WTC11 (cell line): Measurements from ENCODE around the gene IRAK4. TPM values are rescaled to one million over a fixed set of nuclear protein-coding genes. Genes with fewer than 3 reads are reported as not detected.

Experiments
- ATAC-seq: fragments of 200-7000 bp; cut with Tn5 transposase; 2 replicates; pipeline ENCODE4 v1.10.0; 2021; ENCODE audit warnings: mild to moderate bottlenecking, moderate library complexity
- Bru-seq: library from RNA; stranded (reverse); fragments of 400-500 nt; gene quantifications from one replicate; lab custom pipeline; 2021; lab: Mats Ljungman, UMichigan
- CTCF ChIA-PET: fragments of 300-600 bp; sonication (Branson Sonifier 250); formaldehyde crosslinking; loops from one replicate; lab custom pipeline; 2021; ENCODE audit warnings: antibody characterized with exemption; lab: Charles Lee
- POLR2A ChIA-PET: fragments of 350-600 bp; sonication (Branson Sonifier 250); formaldehyde crosslinking; loops from one replicate; lab custom pipeline; 2021; ENCODE audit warnings: antibody characterized with exemption; lab: Charles Lee
- DNase-seq: peaks from one replicate; pipeline ENCODE4 v3.0.0; 2021; ENCODE audit warnings: low spot score
- H3K27ac Mint-ChIP-seq: 2 replicates; pipeline ENCODE4 v1.8.0; 2021; ENCODE audit warnings: mixed read lengths
- H3K27me3 Mint-ChIP-seq: 2 replicates; pipeline ENCODE4 v1.8.0; 2021; ENCODE audit warnings: low read depth, mild to moderate bottlenecking, moderate library complexity, mixed read lengths
- H3K36me3 Mint-ChIP-seq: 2 replicates; pipeline ENCODE4 v1.8.0; 2021; ENCODE audit warnings: mixed read lengths
- H3K4me1 Mint-ChIP-seq: 2 replicates; pipeline ENCODE4 v1.8.0; 2022; ENCODE audit warnings: mixed read lengths
- H3K4me3 Mint-ChIP-seq: 2 replicates; pipeline ENCODE4 v1.8.0; 2021; ENCODE audit warnings: mild to moderate bottlenecking, moderate library complexity, mixed read lengths
- H3K9me3 Mint-ChIP-seq: 2 replicates; pipeline ENCODE4 v1.8.0; 2021; ENCODE audit warnings: mixed read lengths
- ATF1 ChIP-seq: sonication (generic); formaldehyde crosslinking; IDR thresholded peaks from 2 replicates; pipeline ENCODE4 v1.8.1; 2023; ENCODE audit warnings: mild to moderate bottlenecking, moderate library complexity, missing genetic modification reagents
- CREB1 ChIP-seq: sonication (generic); formaldehyde crosslinking; IDR thresholded peaks from 2 replicates; pipeline ENCODE4 v1.8.0; 2023; ENCODE audit warnings: mild to moderate bottlenecking, missing genetic modification reagents
- CREM ChIP-seq: sonication (generic); formaldehyde crosslinking; IDR thresholded peaks from 2 replicates; pipeline ENCODE4 v1.8.1; 2022; ENCODE audit warnings: mild to moderate bottlenecking, missing genetic modification reagents, moderate library complexity
- ELF4 ChIP-seq: sonication (generic); formaldehyde crosslinking; IDR thresholded peaks from 2 replicates; pipeline ENCODE4 v1.8.1; 2022; ENCODE audit warnings: low read depth, mild to moderate bottlenecking, moderate library complexity, missing genetic modification reagents
- EMX1 ChIP-seq: fragments of 250-450 bp; sonication (Bioruptor Pico); IDR thresholded peaks from 2 replicates; pipeline ENCODE4 v1.8.0; 2021; ENCODE audit warnings: mild to moderate bottlenecking
- ETV6 ChIP-seq: sonication (generic); formaldehyde crosslinking; IDR thresholded peaks from 2 replicates; pipeline ENCODE4 v1.8.1; 2022; ENCODE audit warnings: mild to moderate bottlenecking, missing genetic modification reagents
- FOXK1 ChIP-seq: sonication (generic); formaldehyde crosslinking; IDR thresholded peaks from 2 replicates; pipeline ENCODE4 v1.8.0; 2022; ENCODE audit warnings: mild to moderate bottlenecking, moderate library complexity, missing genetic modification reagents
- GRHL2 ChIP-seq: fragments of 250-450 bp; sonication (Bioruptor Pico); IDR thresholded peaks from 2 replicates; pipeline ENCODE4 v1.8.0; 2022; ENCODE audit warnings: mild to moderate bottlenecking, moderate library complexity; ENCODE audit not compliant: insufficient replicate concordance, severe bottlenecking
- NFE2L1 ChIP-seq: sonication (generic); formaldehyde crosslinking; IDR thresholded peaks from 2 replicates; pipeline ENCODE4 v1.8.1; 2023; ENCODE audit warnings: missing genetic modification reagents
- OVOL2 ChIP-seq: fragments of 250-450 bp; sonication (Bioruptor Pico); IDR thresholded peaks from 2 replicates; pipeline ENCODE4 v1.9.0; 2021; ENCODE audit warnings: mild to moderate bottlenecking, borderline replicate concordance
- RORB ChIP-seq: fragments of 250-450 bp; sonication (Bioruptor Pico); IDR thresholded peaks from 2 replicates; pipeline ENCODE4 v1.9.0; 2021; ENCODE audit warnings: mild to moderate bottlenecking
- SMAD3 ChIP-seq: sonication (generic); formaldehyde crosslinking; IDR thresholded peaks from 2 replicates; pipeline ENCODE4 v1.8.0; 2022; ENCODE audit warnings: missing genetic modification reagents, mild to moderate bottlenecking, borderline replicate concordance
- TEAD1 ChIP-seq: sonication (generic); formaldehyde crosslinking; IDR thresholded peaks from 2 replicates; pipeline ENCODE4 v1.8.0; 2022; ENCODE audit warnings: mild to moderate bottlenecking, missing genetic modification reagents
- TEAD4 ChIP-seq: sonication (generic); formaldehyde crosslinking; IDR thresholded peaks from 2 replicates; pipeline ENCODE4 v1.8.0; 2022; ENCODE audit warnings: mild to moderate bottlenecking, missing genetic modification reagents
- ZBTB21 ChIP-seq: sonication (generic); formaldehyde crosslinking; IDR thresholded peaks from 2 replicates; pipeline ENCODE4 v1.8.1; 2023; ENCODE audit warnings: mild to moderate bottlenecking, missing genetic modification reagents, borderline replicate concordance
- ZNF121 ChIP-seq: sonication (generic); formaldehyde crosslinking; IDR thresholded peaks from 2 replicates; pipeline ENCODE4 v1.8.0; 2023; ENCODE audit warnings: missing genetic modification reagents
- ZNF219 ChIP-seq: sonication (generic); formaldehyde crosslinking; IDR thresholded peaks from 2 replicates; pipeline ENCODE4 v1.8.0; 2023; ENCODE audit warnings: missing genetic modification reagents, mild to moderate bottlenecking, borderline replicate concordance
- ZNF396 ChIP-seq: fragments of 250-450 bp; sonication (Bioruptor Pico); IDR thresholded peaks from 2 replicates; pipeline ENCODE4 v1.8.0; 2021; ENCODE audit warnings: mild to moderate bottlenecking, moderate library complexity, borderline replicate concordance
- ZNF423 ChIP-seq: fragments of 250-450 bp; sonication (Bioruptor Pico); IDR thresholded peaks from 2 replicates; pipeline ENCODE4 v2.1.2; 2022; ENCODE audit warnings: mild to moderate bottlenecking, moderate library complexity
- long read RNA-seq, 3 experiments: library from RNA in 1 of 3; library from capped mRNA in 1 of 3; library from polyadenylated mRNA in 1 of 3; unstranded in 2 of 3; stranded (forward) in 1 of 3; transcript quantifications; one replicate each; pipeline ENCODE4 v2.0.0, GENCODE V29; 2021
- total RNA-seq: library from RNA; stranded (reverse); gene quantifications from 3 replicates; pipeline ENCODE4 v1.2.3, GENCODE V29; 2021
- TF ChIP-seq, protein P1 (sequence below): fragments of 250-450 bp; sonication (Bioruptor Pico); IDR thresholded peaks from 2 replicates; pipeline ENCODE4 v1.9.0; 2021; ENCODE audit warnings: mild to moderate bottlenecking
- TF ChIP-seq, protein P2 (sequence below): fragments of 250-450 bp; sonication (Bioruptor Pico); IDR thresholded peaks from 2 replicates; pipeline ENCODE4 v1.9.0; 2021; ENCODE audit warnings: moderate library complexity, mild to moderate bottlenecking, inconsistent platforms, borderline replicate concordance
- TF ChIP-seq, protein P3 (sequence below): sonication (generic); formaldehyde crosslinking; IDR thresholded peaks from 2 replicates; pipeline ENCODE4 v1.8.0; 2022; ENCODE audit warnings: mild to moderate bottlenecking, missing genetic modification reagents
- TF ChIP-seq, protein P4 (sequence below): fragments of 250-450 bp; sonication (Bioruptor Pico); IDR thresholded peaks from 2 replicates; pipeline ENCODE4 v1.8.0; 2021; ENCODE audit warnings: mild to moderate bottlenecking
- TF ChIP-seq, protein P5 (sequence below): fragments of 250-450 bp; sonication (Bioruptor Pico); IDR thresholded peaks from 2 replicates; pipeline ENCODE4 v1.9.0; 2021; ENCODE audit warnings: mild to moderate bottlenecking
- TF ChIP-seq, protein P6 (sequence below): sonication (generic); formaldehyde crosslinking; IDR thresholded peaks from 2 replicates; pipeline ENCODE4 v1.8.0; 2022; ENCODE audit warnings: mild to moderate bottlenecking, missing genetic modification reagents
- TF ChIP-seq, protein P7 (sequence below): fragments of 200-600 bp; IDR thresholded peaks from 2 replicates; pipeline ENCODE4 v1.8.0; 2022; ENCODE audit warnings: antibody characterized with exemption
- TF ChIP-seq, protein P8 (sequence below): sonication (generic); formaldehyde crosslinking; IDR thresholded peaks from 2 replicates; pipeline ENCODE4 v1.8.1; 2022; ENCODE audit warnings: mild to moderate bottlenecking, missing genetic modification reagents, moderate library complexity, borderline replicate concordance

The IRAK4 gene
- total RNA-seq: 5.7 to 6.5 TPM (median 6.1 TPM) in 3 replicates
- Bru-seq, nascent RNA: percentile 66 among the genes with signal in this experiment
- long read RNA-seq, experiment 1, full-length matches to known transcripts: 5 of 12 reads
- long read RNA-seq, experiment 1, partial matches to known transcripts: 4 of 12 reads
- long read RNA-seq, experiment 1, other reads (novel, unspliced or antisense): 3 of 12 reads
- long read RNA-seq, experiment 2, partial matches to known transcripts: 0 of 6 reads
- long read RNA-seq, experiment 2, other reads (novel, unspliced or antisense): 6 of 6 reads
- long read RNA-seq, experiment 3, full-length matches to known transcripts: 1 of 3 reads
- long read RNA-seq, experiment 3, partial matches to known transcripts: 0 of 3 reads
- long read RNA-seq, experiment 3, other reads (novel, unspliced or antisense): 2 of 3 reads

DNA sequence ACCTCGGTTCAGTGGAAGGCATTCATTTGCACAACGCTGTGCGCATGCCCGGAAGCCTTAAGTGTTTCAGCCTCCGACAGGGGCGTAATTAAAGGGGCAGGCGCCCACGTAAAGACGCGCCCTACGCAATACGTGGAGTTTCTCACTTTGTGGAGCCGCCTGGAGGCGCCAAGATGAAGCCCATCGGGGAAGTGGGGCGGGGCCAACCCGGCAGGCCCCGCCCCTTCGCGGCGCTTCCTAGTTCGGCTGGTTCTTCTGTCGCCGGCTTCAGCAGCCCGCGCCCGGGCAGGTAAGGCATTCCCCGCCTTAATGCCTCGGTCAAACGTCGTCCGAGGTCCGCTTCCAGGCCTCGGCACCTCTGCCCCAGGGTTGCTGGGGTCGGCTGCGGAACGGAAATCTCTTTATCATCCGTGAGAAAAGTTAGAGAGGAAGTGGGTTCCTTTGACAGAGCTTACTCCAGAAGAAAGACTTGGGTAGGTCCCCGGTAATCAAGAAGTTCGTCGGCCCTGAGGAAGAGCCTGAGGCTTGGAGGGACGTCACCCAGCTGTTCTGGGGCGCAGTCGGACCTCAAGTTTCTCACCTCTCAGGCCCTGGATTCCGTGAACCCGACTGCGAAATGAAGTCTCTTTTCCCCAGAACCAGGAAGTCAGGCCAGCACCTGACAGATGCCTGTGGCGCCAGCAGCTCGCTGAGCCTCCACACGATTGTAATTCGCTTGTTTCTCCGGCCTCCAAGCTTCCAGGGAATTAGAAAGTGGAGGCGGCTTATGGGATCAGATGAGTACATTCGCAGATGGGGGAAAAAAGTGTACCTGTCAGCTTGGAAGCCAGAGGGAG lies at the start of gene IRAK4, which contains the start of gene PUS7L:
Gene IRAK4, plus strand, starts transcription at position 224 of the 836 bp plus-strand sequence. CDS start 9,161 bp downstream, outside the sequence.
Gene PUS7L, minus strand, starts transcription at position 63 of the 836 bp plus-strand sequence. CDS start 3,545 bp downstream, outside the sequence.
- peaks cover 42% of the 10 kb centered on the region for H3K4me1 Mint-ChIP-seq
- no peaks in the 10 kb centered on the region for H3K27me3 Mint-ChIP-seq
- H3K36me3 Mint-ChIP-seq: peaks cover 12% of the 10 kb centered on the region
- no peaks in the 10 kb centered on the region for H3K9me3 Mint-ChIP-seq
- CTCF ChIA-PET: interaction anchor here (0.8 to 2.6 kb wide), 6 partner anchors 18 to 123 kb away, joined by 3 to 13 read pairs (median 4); partner anchors contain the start of gene TWF1
- H3K4me3 Mint-ChIP-seq: peak within 1 kb of the TSS; percentile 87
- POLR2A ChIA-PET: interaction anchor here (1.1 to 2.2 kb wide), 2 partner anchors 47 to 207 kb away, joined by 4 to 9 read pairs; partner anchors contain the start of genes ADAMTS20 and TWF1
- DNase-seq (peak; percentile 92), ATAC-seq (peak; percentile 92)
- H3K27ac Mint-ChIP-seq: peak within 1 kb of the TSS; percentile 95
- TF ChIP-seq ZNF423 (CRISPR knock-in tag) (no peak), TEAD4 (CRISPR knock-in tag) (no peak), ELF4 (CRISPR knock-in tag) (no peak), ETV6 (CRISPR knock-in tag) (no peak), OVOL2 (CRISPR knock-in tag) (no peak), ZNF396 (CRISPR knock-in tag) (no peak), ATF1 (CRISPR knock-in tag) (no peak), TEAD1 (CRISPR knock-in tag) (no peak), EMX1 (no peak), CREB1 (no peak), ZNF219 (CRISPR knock-in tag) (no peak), NFE2L1 (CRISPR knock-in tag) (no peak; the same call in 1 of the 2 replicates), CREM (CRISPR knock-in tag) (peak; percentile 75; the same call in 1 of the 2 replicates), ZBTB21 (CRISPR knock-in tag) (no peak), FOXK1 (CRISPR knock-in tag) (no peak), RORB (CRISPR knock-in tag) (no peak), GRHL2 (CRISPR knock-in tag) (no peak), ZNF121 (no peak), SMAD3 (CRISPR knock-in tag) (no peak)
- TF ChIP-seq, protein P1, sequence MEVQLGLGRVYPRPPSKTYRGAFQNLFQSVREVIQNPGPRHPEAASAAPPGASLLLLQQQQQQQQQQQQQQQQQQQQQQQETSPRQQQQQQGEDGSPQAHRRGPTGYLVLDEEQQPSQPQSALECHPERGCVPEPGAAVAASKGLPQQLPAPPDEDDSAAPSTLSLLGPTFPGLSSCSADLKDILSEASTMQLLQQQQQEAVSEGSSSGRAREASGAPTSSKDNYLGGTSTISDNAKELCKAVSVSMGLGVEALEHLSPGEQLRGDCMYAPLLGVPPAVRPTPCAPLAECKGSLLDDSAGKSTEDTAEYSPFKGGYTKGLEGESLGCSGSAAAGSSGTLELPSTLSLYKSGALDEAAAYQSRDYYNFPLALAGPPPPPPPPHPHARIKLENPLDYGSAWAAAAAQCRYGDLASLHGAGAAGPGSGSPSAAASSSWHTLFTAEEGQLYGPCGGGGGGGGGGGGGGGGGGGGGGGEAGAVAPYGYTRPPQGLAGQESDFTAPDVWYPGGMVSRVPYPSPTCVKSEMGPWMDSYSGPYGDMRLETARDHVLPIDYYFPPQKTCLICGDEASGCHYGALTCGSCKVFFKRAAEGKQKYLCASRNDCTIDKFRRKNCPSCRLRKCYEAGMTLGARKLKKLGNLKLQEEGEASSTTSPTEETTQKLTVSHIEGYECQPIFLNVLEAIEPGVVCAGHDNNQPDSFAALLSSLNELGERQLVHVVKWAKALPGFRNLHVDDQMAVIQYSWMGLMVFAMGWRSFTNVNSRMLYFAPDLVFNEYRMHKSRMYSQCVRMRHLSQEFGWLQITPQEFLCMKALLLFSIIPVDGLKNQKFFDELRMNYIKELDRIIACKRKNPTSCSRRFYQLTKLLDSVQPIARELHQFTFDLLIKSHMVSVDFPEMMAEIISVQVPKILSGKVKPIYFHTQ (CRISPR knock-in tag): no peak
- TF ChIP-seq, protein P2, sequence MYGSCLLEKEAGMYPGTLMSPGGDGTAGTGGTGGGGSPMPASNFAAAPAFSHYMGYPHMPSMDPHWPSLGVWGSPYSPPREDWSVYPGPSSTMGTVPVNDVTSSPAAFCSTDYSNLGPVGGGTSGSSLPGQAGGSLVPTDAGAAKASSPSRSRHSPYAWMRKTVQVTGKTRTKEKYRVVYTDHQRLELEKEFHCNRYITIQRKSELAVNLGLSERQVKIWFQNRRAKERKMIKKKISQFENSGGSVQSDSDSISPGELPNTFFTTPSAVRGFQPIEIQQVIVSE (CRISPR knock-in tag): no peak
- TF ChIP-seq, protein P3, sequence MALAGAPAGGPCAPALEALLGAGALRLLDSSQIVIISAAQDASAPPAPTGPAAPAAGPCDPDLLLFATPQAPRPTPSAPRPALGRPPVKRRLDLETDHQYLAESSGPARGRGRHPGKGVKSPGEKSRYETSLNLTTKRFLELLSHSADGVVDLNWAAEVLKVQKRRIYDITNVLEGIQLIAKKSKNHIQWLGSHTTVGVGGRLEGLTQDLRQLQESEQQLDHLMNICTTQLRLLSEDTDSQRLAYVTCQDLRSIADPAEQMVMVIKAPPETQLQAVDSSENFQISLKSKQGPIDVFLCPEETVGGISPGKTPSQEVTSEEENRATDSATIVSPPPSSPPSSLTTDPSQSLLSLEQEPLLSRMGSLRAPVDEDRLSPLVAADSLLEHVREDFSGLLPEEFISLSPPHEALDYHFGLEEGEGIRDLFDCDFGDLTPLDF: no peak
- TF ChIP-seq, protein P4, sequence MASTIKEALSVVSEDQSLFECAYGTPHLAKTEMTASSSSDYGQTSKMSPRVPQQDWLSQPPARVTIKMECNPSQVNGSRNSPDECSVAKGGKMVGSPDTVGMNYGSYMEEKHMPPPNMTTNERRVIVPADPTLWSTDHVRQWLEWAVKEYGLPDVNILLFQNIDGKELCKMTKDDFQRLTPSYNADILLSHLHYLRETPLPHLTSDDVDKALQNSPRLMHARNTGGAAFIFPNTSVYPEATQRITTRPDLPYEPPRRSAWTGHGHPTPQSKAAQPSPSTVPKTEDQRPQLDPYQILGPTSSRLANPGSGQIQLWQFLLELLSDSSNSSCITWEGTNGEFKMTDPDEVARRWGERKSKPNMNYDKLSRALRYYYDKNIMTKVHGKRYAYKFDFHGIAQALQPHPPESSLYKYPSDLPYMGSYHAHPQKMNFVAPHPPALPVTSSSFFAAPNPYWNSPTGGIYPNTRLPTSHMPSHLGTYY (CRISPR knock-in tag): no peak
- TF ChIP-seq, protein P5, sequence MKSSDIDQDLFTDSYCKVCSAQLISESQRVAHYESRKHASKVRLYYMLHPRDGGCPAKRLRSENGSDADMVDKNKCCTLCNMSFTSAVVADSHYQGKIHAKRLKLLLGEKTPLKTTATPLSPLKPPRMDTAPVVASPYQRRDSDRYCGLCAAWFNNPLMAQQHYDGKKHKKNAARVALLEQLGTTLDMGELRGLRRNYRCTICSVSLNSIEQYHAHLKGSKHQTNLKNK: no peak
- TF ChIP-seq, protein P6, sequence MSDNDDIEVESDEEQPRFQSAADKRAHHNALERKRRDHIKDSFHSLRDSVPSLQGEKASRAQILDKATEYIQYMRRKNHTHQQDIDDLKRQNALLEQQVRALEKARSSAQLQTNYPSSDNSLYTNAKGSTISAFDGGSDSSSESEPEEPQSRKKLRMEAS: peak; percentile 28; the same call in 1 of the 2 replicates
- TF ChIP-seq, protein P7, sequence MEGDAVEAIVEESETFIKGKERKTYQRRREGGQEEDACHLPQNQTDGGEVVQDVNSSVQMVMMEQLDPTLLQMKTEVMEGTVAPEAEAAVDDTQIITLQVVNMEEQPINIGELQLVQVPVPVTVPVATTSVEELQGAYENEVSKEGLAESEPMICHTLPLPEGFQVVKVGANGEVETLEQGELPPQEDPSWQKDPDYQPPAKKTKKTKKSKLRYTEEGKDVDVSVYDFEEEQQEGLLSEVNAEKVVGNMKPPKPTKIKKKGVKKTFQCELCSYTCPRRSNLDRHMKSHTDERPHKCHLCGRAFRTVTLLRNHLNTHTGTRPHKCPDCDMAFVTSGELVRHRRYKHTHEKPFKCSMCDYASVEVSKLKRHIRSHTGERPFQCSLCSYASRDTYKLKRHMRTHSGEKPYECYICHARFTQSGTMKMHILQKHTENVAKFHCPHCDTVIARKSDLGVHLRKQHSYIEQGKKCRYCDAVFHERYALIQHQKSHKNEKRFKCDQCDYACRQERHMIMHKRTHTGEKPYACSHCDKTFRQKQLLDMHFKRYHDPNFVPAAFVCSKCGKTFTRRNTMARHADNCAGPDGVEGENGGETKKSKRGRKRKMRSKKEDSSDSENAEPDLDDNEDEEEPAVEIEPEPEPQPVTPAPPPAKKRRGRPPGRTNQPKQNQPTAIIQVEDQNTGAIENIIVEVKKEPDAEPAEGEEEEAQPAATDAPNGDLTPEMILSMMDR: no peak
- TF ChIP-seq, protein P8, sequence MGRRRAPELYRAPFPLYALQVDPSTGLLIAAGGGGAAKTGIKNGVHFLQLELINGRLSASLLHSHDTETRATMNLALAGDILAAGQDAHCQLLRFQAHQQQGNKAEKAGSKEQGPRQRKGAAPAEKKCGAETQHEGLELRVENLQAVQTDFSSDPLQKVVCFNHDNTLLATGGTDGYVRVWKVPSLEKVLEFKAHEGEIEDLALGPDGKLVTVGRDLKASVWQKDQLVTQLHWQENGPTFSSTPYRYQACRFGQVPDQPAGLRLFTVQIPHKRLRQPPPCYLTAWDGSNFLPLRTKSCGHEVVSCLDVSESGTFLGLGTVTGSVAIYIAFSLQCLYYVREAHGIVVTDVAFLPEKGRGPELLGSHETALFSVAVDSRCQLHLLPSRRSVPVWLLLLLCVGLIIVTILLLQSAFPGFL (CRISPR knock-in tag): no peak
